Right lobe of liver (tissue), 4 donors: ENCODE results near the gene ESPNL.

Experiments
- CTCF ChIP-seq, 4 donors: fragments of 200-600 bp in 3 of 4; fragments of 450-650 bp in 1 of 4; IDR thresholded peaks; one replicate each; pipeline versions ENCODE4 v1.5.1 to v1.8.0; 2016 to 2022; ENCODE audit warnings: antibody characterized with exemption in 4 of 4, mild to moderate bottlenecking in 2 of 4
- POLR2A ChIP-seq: fragments of 450-650 bp; IDR thresholded peaks from one replicate; pipeline ENCODE4 v1.6.1; 2017; ENCODE audit warnings: antibody characterized with exemption, mild to moderate bottlenecking
- donor health status: DM: no; HTN: no; CAD: no.
- donor health status: DM: no; HTN: no; CAD: no.
- donor health status: DM: no; HTN: yes; CAD: no.

GRCh38 chr2:238174291-238174690 lies 74.2 kb downstream of the ESPNL start:
- TF ChIP-seq CTCF (IDR thresholded peaks at IDR 0.05) (no peak), POLR2A (no peak)
